ENCODE measurements around the gene LAMTOR3.

The LAMTOR3 gene

GRCh38 chr4:99847362-99847976 lies 46.8 kb downstream of the LAMTOR3 start:
- no peak overlapping the region for H3K4me3 ChIP-seq (ENCODE audit: insufficient read depth, low read length, poor library complexity, severe bottlenecking)
- no peaks in the 10 kb centered on the region for H3K9me2 ChIP-seq (replicated peaks; ENCODE audit: insufficient read depth, low read length)
- H3K9ac ChIP-seq (ENCODE audit: low read length) = no peak overlapping the region
- peak overlapping the region; percentile 38 for H3K4me2 ChIP-seq (ENCODE audit: low read depth, low read length, poor library complexity, severe bottlenecking)
- no peak overlapping the region for H2AFZ ChIP-seq (ENCODE audit: low read depth, low read length, severe bottlenecking)
- H3K27me3 ChIP-seq (ENCODE audit: low read length) = no peaks in the 10 kb centered on the region
- no peaks in the 10 kb centered on the region for H4K20me1 ChIP-seq (ENCODE audit: low read depth, low read length)
- H3K9me3 ChIP-seq (ENCODE audit: insufficient read depth, low read length) = no peaks in the 10 kb centered on the region
- no peak for TF ChIP-seq CTCF (IDR thresholded peaks at IDR 0.05; ENCODE audit: insufficient read depth, low read length, poor library complexity, severe bottlenecking)
- no peak for TF ChIP-seq EZH2phosphoT487 (conservative IDR thresholded peaks at IDR 0.05; ENCODE audit: low read length)
- peak overlapping the region; percentile 48; the same call in 1 of the 2 replicates for H3K27ac ChIP-seq (ENCODE audit: low read depth, low read length)
- H3F3A ChIP-seq (ENCODE audit: insufficient read depth) = no peaks in the 10 kb centered on the region
- no peaks in the 10 kb centered on the region for H3K79me2 ChIP-seq (ENCODE audit: insufficient read depth, low read length)
- no peaks in the 10 kb centered on the region for H3K36me3 ChIP-seq (ENCODE audit: low read length)

GRCh38 chr4:99846891-99847290 lies 47.3 kb downstream of the LAMTOR3 start:
- Histone ChIP-seq H3K9ac (ENCODE audit: low read length) (no peak overlapping the region), H4K20me1 (ENCODE audit: low read depth, low read length) (no peaks in the 10 kb centered on the region), H3K9me2 (replicated peaks; ENCODE audit: insufficient read depth, low read length) (no peaks in the 10 kb centered on the region), H2AFZ (ENCODE audit: low read depth, low read length, severe bottlenecking) (no peak overlapping the region), H3K36me3 (ENCODE audit: low read length) (no peaks in the 10 kb centered on the region), H3F3A (ENCODE audit: insufficient read depth) (no peaks in the 10 kb centered on the region), H3K79me2 (ENCODE audit: insufficient read depth, low read length) (no peaks in the 10 kb centered on the region), H3K4me3 (ENCODE audit: insufficient read depth, low read length, poor library complexity, severe bottlenecking) (no peak overlapping the region), H3K27ac (ENCODE audit: low read depth, low read length) (peak overlapping the region; percentile 48; the same call in 1 of the 2 replicates), H3K9me3 (ENCODE audit: insufficient read depth, low read length) (no peaks in the 10 kb centered on the region), H3K4me2 (ENCODE audit: low read depth, low read length, poor library complexity, severe bottlenecking) (peak overlapping the region; percentile 38), H3K27me3 (ENCODE audit: low read length) (no peaks in the 10 kb centered on the region)
- TF ChIP-seq CTCF (IDR thresholded peaks at IDR 0.05; ENCODE audit: insufficient read depth, low read length, poor library complexity, severe bottlenecking) (no peak), EZH2phosphoT487 (conservative IDR thresholded peaks at IDR 0.05; ENCODE audit: low read length) (no peak)

- no peak overlapping the region for H3K4me3 ChIP-seq (ENCODE audit: insufficient read depth, low read length, poor library complexity, severe bottlenecking)
- no peaks in the 10 kb centered on the region for H3K27me3 ChIP-seq (ENCODE audit: low read length)
- no peaks in the 10 kb centered on the region for H3F3A ChIP-seq (ENCODE audit: insufficient read depth)
- no peak overlapping the region for H3K4me2 ChIP-seq (ENCODE audit: low read depth, low read length, poor library complexity, severe bottlenecking)
- no peak overlapping the region; the same call in 1 of the 2 replicates for H3K27ac ChIP-seq (ENCODE audit: low read depth, low read length)
- H3K36me3 ChIP-seq (ENCODE audit: low read length) = no peaks in the 10 kb centered on the region
- H2AFZ ChIP-seq (ENCODE audit: low read depth, low read length, severe bottlenecking) = no peak overlapping the region
- H4K20me1 ChIP-seq (ENCODE audit: low read depth, low read length) = no peaks in the 10 kb centered on the region
- TF ChIP-seq EZH2phosphoT487 (conservative IDR thresholded peaks at IDR 0.05; ENCODE audit: low read length) = no peak
- no peak for TF ChIP-seq CTCF (IDR thresholded peaks at IDR 0.05; ENCODE audit: insufficient read depth, low read length, poor library complexity, severe bottlenecking)
- no peaks in the 10 kb centered on the region for H3K9me2 ChIP-seq (replicated peaks; ENCODE audit: insufficient read depth, low read length)
- H3K9me3 ChIP-seq (ENCODE audit: insufficient read depth, low read length) = no peaks in the 10 kb centered on the region
- no peak overlapping the region for H3K9ac ChIP-seq (ENCODE audit: low read length)
- no peaks in the 10 kb centered on the region for H3K79me2 ChIP-seq (ENCODE audit: insufficient read depth, low read length)
Observed at GRCh38 chr4:99845708-99846469, 48.3 kb downstream of the LAMTOR3 start.

Data from SU-DHL-6 (cell line).